Superior temporal gyrus (tissue), 1 donor: ENCODE results near the gene PDS5B.

Source experiments
- DNase-seq: peaks from one replicate; pipeline ENCODE4 v3.0.0-alpha.2; 2016; ENCODE audit errors: extremely low spot score

Gene PDS5B

DNA sequence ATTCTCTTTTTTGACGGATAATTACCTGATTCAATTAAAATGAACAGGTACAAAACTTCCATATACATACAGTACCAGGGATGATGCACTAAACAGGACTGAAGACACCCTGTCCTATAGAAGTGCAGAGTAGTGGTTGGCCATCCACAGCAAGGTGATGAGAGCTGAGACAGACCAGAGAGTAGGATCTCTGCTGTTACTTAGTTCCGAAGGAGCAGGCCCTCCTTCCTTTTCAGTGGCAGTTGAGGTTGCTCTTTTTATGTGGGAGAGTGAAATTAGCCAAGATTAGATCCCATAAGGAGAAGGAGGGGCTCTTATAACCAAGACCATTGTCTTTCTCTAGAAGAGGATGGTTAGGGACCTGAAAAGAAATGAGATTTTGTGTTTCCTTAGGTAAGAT is 4.0 kb downstream of the PDS5B start:
- no peak for DNase-seq

DNA sequence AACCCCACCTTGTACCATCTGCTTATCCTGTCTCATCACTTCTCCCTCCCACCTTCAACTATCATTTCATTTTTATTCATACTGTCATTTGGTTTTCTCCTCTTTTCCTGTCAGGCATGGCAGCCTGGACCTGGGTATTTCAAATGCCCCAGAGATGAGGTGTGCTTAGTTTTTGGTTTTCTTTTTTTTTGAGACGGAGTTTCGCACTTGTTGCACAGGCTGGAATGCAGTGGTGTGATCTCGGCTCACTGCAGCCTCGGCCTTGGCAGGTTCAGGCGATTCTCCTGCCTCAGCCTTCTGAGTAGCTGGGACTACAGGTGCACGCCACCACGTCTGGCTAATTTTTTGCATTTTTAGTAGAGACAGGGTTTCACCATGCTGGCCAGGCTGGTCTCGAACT is 5.8 kb downstream of the PDS5B start:
- DNase-seq, result no peak

DNA sequence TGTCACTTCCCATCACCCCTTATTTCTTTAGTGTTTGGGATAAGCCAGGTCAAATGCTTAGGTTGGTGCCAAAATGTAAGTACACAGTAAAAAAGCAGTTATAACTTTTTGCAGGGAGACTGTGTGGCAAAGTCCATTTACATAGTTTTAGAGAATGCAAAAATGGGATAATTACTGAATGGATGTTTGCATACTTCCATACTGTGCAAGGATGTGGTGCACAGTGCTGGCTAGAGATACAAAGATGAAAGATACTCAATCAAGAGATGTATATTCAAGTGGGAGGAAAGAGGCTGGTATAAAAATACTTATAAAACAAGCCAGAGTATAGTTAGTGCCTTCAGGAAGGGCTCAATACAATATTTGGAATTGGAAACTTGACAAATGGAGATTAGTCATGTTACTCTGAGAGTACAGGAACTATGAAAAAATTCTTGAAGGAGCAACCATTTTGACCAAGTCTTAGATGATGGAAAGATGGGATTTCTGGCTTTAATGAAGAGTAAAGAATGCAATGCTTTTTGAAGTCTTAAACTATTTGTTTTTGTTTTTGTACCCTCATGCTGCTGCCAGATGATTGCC is 8.0 kb downstream of the PDS5B start:
- no peak for DNase-seq

DNA sequence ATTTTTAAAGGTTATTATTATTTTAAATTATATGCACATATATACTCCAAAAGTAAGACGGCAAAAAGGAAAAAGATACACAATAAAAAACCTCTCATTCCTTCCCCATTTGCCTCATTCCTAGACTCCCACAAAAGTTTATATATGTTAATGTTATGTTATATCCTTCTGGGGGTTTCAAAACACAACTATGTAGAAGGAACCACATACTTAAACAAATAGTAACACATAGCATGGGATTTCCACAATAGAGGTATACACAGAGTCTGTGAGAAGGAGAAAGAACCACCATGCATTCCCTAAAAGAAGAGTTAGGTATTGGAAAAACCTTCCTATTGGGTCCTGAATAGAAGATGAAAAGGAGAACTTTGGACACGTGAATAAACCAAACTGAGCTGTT is 9.1 kb downstream of the PDS5B start:
- no peak for DNase-seq

DNA sequence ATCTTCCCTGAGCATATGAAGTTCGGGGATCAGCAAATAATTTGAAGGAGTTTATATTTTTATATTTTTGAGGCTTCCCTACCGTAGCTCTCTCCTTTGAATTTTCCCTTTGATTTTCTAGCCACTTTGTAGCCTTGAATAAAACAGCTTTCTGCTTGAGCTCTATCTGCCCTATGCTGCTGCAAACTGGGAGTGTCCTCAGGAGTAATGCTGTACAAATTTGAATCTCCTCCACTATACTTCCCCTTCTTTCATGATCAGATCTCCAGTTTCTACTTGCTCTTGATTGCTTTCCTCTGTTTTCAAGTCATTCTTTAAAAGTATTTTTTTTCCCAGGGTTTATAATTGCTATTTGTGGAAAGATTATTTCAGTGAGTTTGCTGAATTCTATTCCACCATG is 14.6 kb downstream of the PDS5B start:
- DNase-seq, result no peak

DNA sequence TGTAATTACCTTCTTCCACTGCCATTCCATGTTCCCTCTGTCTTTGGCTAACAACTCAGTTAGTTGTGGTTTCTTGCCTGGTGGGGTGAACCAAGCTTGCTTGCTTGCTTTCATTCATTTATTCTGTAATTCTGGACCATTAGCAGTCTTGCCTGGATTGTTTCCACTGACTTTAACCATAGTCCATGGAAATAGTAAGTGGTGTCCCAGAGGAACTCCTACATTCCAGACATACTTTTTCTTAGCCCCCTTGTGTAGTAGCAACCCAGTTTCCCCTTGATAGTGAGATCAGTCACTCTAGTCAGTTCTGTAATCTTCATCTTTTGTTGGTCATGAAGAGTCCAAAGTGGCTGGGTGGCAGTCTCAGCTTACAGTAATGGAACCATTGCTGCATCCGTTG is 23.2 kb downstream of the PDS5B start:
- DNase-seq, result no peak

DNA sequence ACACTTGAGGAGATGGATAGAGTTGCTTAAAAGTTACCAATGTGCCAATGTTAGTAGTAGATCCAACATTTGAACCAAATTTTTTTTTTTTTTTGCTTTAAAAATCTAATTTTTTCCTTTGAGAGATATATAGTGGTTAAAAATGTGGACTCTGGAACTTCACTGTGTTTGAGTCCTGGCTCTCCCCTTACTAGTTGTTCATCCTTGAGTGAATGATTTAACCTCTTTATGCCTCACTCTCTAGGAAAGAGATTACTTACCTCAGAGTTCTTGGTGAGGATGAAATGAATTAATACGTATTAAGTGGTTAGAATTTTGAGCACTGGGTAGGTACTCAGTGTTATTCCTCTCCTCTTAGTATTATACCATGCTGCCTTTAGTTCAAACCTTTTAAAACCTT is 24.3 kb downstream of the PDS5B start:
- peak; percentile 5 for DNase-seq

DNA sequence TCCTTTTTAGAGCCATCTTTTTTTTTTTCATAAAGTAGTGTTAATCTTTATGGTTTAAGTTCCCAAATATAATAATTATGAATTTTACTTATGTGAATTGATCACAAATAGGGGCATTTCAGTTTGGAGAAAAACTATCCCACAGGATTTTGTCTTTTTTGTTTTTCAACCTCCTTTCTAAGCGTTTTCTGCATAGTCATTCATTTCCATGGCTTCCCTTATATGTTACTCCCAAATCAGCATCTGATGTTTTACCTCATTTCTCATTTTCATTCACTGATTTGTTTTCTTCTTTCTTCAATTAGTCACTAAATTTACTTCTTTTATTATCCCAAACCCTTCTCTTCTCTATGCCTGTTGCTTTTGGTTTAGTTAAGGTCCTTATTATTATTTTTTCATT is 24.7 kb downstream of the PDS5B start:
- DNase-seq, result peak; percentile 5

DNA sequence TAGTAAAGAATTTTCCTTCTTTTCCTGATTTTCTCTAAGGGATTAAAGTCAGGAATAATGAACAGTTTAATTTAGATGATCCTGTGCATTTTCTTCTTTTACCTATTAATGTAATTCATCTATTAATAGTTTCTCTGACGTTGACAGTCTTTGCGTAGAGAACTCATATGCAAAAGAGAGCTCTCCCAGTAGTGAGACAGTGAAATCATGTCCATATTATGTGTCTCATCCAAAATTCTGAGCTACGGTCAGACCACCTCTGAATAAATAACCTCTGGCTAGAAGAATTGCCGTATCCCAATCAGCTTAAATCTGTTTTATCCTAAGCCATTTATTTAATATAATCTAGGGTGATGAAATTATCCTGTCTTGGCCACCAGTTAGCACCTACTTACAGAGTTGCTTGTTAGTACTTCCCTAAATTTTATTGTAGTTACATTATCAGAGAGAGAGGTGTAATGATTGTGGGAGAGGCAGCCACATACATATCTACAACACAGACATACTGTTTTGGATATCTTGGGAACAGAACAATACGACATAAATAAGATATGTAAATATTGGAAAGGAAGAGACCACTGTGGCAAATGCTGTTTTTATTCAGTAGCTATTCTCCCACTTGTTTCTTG is 30.7 kb downstream of the PDS5B start:
- DNase-seq, result no peak

DNA sequence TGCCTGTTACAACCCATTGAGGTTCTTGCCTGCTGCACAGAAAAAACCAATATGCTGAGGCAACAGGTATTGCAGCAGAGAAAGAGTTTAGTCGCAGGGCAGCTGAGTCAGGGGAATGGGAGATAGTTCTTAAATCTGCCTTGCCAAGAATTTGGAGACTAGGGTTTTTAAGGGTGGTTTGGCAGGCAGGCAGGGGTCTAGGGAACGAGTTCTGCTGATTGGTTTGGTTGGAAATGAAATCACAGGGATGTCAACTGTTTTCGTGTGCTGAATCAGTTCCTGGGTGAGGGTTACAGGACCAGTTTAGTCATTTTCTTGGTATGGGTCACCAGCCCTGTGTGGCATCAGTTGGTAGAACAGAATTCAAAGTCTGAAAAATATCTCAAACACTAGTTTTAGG is 36.6 kb downstream of the PDS5B start:
- DNase-seq, result no peak

DNA sequence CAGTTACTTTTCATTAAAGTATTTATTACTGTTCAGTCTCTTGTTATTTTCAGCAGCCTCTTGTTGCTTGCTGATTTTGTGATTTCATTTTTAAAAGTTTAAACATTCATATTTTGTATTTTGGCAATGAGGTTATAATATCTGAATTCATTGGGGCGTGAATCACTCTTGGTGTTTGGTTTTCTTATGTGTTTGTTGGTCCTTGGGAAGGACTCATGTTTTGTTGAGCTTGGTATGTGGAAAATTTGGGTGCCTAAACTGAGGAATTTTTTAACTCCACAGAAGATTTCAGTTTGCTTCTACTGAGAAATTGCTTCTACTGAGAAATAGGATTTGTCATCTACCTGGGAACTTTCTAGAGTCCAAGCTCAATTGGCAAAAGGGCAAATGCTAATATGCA is 38.2 kb downstream of the PDS5B start:
- no peak for DNase-seq

DNA sequence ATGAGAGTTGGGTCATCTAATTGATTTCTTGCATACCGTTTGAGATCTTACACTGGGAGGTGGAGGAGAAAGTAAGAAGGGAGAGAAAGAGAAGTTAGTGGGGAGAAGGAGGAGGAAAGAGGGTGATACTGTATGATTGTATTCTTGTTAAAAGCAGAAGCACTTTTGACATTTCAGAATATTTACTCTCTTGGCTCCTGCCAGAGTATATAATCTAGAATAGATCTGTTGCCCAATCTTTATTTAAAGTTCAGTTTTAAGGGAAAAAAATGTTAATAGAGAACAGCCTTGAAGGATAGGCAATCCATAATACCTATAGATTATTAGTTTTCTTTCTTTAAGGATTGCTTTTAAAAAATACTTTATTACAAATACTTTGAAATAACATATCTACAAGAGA is 41.5 kb downstream of the PDS5B start:
- no peak for DNase-seq

DNA sequence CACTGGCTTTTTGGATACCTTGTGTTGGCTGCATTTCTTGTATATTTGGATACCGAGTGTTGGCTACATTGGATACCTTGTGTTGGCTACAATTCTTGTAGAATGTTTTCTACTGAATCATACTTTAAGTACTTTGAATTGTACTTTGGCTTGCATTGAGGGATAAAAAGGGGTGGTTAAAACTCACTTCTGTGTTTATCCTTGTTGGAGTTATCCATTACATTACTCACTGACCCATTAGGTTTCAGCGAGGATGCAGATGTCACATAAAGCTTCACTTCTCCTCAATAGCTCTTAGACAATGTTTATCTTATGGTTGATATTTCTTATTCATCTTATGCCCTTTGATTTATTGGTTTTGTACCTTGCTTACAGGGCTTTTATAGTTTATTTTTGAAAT is 43.1 kb downstream of the PDS5B start:
- no peak for DNase-seq

DNA sequence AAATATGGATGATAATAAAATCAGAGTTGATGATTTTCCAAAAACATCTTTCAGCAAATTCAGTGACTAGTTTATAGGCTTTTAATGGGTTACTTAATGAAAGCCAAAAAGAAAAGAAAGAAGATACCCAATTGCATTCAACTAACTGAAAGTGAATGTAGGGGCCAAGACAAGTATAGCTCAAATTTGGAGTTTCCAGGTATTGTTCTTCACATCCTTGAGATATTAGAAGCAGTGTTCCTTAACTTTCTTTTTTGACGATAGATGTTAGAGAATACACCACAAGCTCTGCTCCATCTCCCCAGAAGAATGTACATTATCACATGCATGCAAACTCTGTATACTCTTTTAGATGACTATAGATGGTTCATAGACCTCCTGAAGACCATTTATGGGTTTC is 43.6 kb downstream of the PDS5B start:
- no peak for DNase-seq

DNA sequence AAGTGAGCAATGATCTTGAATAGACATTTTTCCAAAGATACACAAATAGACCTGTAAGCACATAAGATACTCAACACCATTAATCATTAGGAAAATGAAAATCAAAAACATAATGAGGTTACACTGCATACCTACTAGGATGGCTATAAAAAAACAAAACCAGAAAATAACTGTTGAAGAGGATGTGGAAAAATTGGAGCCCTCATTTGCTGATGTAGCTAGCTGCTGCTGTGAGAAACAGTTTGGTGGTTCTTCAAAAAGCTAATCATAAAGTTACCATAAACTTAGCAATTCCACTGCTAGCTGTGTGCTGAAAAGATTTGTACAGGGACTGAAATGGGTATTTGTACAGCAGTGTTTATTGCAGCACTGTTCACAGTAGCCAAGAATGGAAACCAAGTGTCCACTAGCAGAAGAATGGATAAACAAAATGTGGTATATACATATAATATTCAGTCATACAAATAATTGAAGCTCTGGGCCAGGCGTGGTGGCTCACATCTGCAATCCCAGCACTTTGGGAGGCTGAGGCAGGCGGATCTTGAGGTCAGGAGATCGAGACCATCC is 46.2 kb downstream of the PDS5B start:
- DNase-seq, result no peak

DNA sequence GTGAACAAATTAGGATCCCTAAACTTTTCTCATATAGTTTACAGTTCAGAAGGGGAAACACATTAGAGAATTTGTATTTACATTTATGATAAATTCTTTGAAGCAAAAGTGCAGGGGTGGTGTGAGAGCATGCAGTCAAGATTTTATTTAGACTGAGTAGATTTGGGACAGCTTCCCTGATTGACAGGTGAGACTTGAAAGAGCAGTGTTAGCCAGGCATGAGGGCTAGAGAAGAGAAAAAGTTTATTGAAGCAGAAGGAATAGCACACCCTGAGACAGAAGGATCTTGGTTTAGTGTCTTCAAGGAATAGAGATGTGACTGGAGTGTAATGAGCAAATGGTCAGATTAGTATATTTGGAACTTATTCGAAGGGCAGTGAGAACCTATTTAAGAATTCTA is 50.5 kb downstream of the PDS5B start:
- no peak for DNase-seq

DNA sequence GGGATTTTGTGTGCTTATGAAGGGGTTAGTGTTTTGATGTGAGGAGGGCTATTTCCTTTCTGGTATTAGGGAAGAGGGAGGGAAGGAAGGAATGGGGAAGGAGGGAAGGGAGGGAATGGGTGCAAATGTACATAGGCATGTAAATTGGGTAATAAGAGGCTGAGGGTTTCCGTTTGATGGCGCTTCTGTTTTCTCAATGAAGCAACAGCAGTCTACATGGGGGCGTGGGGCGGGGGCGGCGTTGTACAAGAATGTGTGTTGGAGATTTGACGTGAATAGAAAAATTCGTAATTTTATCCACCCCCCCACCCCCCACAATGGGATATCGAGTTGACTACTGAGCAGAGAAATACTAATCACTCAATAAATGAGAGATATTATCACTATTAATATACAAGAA is 52.5 kb downstream of the PDS5B start:
- DNase-seq, result no peak

DNA sequence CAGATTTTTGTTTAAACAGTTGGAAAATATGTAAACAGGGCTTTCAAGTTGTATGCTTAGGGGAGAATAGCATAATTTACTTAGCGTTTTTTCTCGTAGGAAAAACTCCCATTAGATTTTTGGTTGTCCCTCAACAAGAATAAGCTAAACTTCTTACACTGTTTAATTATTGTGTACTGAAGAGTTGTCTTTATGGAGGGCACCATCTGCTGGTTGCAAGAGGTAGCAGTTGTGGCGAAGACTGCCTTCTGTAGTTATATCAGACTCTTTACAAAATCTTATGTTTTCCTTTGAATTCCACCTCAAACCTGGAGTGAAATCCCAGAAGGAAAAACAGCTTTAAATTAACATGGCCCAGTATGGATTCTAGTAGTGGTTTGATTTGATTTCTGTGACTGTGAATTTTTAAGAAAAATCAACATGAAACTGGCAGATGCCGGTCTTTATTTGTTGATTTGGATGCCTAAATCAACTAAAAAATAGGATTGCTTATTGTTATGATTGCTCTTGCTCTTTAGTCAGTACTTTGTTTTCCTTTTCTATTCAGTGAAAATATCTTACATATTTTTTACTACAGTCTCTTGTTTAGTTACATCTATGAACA is 53.4 kb downstream of the PDS5B start:
- peak; percentile 87 for DNase-seq

DNA sequence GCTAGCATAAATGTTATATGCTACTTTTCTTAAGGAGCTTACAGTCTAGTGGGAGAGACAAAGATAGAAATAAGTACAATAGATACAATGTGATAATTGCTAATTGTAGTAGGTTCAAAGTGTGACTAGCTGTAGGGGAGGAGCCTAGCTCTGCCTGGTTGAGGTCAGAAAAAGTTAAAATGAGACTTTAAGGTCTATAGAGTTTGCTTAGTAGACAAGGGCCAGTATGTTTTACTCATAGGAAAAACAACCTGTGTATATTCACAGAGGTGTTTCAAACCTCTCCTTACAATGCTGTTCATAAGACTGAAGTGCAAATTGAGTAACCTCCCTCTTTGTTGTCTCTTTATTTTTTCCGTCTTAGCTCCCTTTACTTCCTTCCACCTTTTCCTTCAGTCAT is 56.1 kb downstream of the PDS5B start:
- DNase-seq, result no peak

DNA sequence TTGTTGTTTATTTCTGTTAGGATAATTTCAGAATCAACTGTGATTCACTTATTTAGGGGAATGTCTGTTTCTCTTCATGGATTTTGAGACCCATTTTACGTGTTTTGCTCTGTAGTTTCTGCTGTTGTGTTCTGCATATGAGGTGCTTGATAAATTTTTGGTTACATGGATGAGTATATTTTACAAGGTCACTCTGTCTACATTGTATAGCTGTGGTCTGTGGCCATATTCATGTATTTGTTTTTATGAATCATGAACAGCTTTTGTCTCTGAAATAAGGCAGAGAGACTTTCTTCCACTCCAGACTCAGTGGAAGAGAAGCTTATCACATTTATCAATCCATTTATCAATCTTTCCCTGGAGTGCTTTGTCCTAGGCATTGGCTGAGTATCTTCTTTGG is 56.6 kb downstream of the PDS5B start:
- DNase-seq, result no peak

DNA sequence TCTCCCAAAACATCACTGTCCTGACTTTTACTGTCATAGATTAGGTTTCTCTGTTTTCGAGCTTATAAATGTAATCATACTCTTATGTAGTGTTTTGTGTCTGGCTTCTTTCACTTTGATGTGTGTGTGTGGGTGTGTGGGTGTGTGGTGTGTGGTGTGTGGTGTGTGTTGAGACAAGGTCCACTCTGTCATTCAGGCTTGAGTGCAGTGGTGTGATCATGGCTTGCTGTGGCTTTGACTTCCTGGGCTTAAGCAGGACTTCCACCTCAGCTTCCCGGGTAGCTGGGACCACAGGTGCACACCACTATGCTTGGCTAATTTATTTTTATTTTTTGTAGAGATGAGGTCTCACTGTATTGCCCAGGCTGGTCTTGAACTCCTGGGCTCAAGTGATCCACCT is 59.6 kb downstream of the PDS5B start:
- DNase-seq, result no peak

DNA sequence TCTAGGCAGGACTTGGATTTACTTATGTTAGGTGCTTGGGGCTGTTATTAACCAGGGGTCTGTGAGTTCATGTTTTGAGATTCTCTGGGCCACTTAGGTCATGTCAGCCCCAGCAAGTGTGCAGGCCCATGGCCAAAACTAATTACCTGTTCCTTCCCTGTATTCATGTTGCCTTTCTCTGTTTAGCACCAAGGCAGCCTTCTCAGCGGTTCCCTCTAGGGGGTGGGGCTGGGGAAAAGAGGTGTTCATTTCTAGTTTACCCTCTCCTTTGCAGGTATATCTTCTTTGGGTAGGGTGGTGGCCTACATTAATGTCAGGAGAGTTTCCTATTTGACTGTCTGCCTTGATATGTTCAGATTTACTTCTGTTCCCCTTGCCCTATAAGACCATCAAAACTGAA is 61.7 kb downstream of the PDS5B start:
- DNase-seq, result no peak

DNA sequence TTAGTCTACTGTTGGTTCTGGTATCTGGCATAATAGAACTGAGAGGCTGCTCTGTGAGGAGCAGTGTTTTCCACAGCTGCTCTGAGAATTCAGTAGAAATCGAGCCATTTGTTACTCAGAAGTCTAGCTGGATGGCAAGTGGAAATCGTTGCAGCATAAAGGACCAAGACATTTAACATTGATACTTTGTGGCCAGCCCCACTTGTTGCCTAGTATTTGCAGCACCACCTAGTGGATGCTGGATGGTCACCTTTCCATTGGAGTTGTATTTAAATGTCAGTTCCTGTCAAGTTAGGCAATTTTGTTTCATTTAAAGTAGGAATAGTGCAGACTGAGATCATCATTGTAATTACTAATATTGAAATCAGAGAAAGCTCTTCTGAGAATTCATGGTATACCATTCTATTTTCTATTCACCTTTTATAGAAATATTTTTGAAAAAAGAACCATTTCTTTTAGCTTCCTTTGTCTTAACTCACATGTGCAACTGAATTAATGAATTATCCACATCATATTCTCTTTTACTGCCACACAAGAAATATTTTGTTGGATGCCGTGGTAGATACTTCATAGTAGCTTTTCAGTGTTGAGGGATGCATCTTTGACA is 64.6 kb downstream of the PDS5B start:
- peak; percentile 80 for DNase-seq
